Osteoblast (primary cell): Measurements from ENCODE around the gene MCC. TPM values are rescaled to one million over a fixed set of nuclear protein-coding genes. Genes with fewer than 3 reads are reported as not detected.

ENCODE experiments used
- DNase-seq: peaks from one replicate; pipeline ENCODE4 v3.0.0; 2011; ENCODE audit warnings: low spot score, mixed read lengths; ENCODE audit not compliant: insufficient read length; ENCODE audit errors: missing footprints
- H2AFZ ChIP-seq: 2 replicates; pipeline ENCODE4 v1.6.0; 2011; ENCODE audit warnings: mild to moderate bottlenecking, low read length
- H3K27ac ChIP-seq: 2 replicates; pipeline ENCODE4 v1.5.1; 2011; ENCODE audit warnings: mild to moderate bottlenecking, low read depth, low read length, moderate library complexity
- H3K27me3 ChIP-seq: 2 replicates; pipeline ENCODE4 v1.6.0; 2012; ENCODE audit warnings: mild to moderate bottlenecking, control low read depth, inconsistent platforms, low read length, moderate library complexity; ENCODE audit not compliant: insufficient read depth
- H3K36me3 ChIP-seq: 2 replicates; pipeline ENCODE4 v1.5.1; 2011; ENCODE audit warnings: mild to moderate bottlenecking, low read length, control low read depth, moderate library complexity; ENCODE audit not compliant: insufficient read depth
- H3K4me1 ChIP-seq: 2 replicates; pipeline ENCODE4 v1.5.1; 2011; ENCODE audit warnings: mild to moderate bottlenecking, low read length, control low read depth, moderate library complexity; ENCODE audit not compliant: insufficient read depth
- H3K4me2 ChIP-seq: 2 replicates; pipeline ENCODE4 v1.6.0; 2011; ENCODE audit warnings: mild to moderate bottlenecking, low read length; ENCODE audit not compliant: insufficient read depth
- H3K4me3 ChIP-seq: fragments of 200-600 bp; sonication (generic); 3 replicates; pipeline ENCODE4 v1.5.1; 2012; ENCODE audit warnings: mild to moderate bottlenecking, low read length, inconsistent platforms; ENCODE audit not compliant: insufficient read depth
- H3K79me2 ChIP-seq: 2 replicates; pipeline ENCODE4 v1.6.0; 2012; ENCODE audit warnings: mild to moderate bottlenecking, low read length, control low read depth, inconsistent platforms; ENCODE audit not compliant: insufficient read depth
- H3K9me3 ChIP-seq: 2 replicates; pipeline ENCODE4 v1.5.1; 2011; ENCODE audit warnings: low read depth, low read length, control low read depth
- H4K20me1 ChIP-seq: 2 replicates; pipeline ENCODE4 v1.6.0; 2012; ENCODE audit warnings: mild to moderate bottlenecking, low read length, control low read depth; ENCODE audit not compliant: insufficient read depth
- total RNA-seq: library from RNA; depleted of rRNA; stranded (reverse); fragments of >200 nt; gene quantifications from 2 replicates; pipeline ENCODE4 v1.2.3, GENCODE V29; 2012
- TF ChIP-seq, protein P1 (sequence below): IDR thresholded peaks from 2 replicates; pipeline ENCODE4 v1.5.1; 2011; ENCODE audit warnings: mild to moderate bottlenecking, low read depth, low read length, moderate library complexity; ENCODE audit errors: extremely low read depth

The MCC gene
- total RNA-seq, 1 donor = 45.6 TPM

DNA sequence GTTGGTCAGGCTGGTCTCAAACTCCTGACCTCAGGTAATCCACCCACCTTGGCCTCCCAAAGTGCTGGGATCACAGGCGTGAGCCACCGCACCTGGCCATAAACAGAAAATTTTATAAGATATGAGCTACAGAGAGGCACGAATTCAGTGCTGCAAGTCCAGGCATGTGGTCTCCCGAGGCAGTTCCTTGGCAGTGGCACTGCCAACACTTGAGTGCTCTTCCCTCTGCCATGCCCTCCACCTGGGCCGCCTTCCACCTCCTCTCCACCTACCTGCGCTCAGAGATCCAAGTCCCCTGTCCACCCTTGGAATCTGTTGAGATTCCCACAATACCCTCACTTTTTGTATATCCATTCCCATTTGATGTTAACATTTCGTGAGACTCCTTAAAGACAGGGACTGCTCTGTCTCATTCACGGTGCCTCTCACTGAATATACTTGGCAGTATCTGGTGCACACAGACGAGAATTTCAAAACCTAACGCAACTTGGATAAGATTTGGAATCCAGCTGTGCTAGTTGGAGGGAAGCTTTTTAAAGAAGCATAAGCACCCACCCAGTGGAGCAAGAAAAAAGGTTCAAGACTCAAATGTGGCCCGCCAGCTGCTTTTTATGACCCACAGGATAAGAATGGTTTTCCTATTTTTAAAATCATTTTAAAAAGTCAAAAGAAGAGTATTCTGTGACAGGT is 443.3 kb downstream of the MCC start:
- no peaks in the 10 kb centered on the region for H3K79me2 ChIP-seq
- H3K4me3 ChIP-seq = no peak overlapping the region
- H3K4me1 ChIP-seq = peaks cover 3% of the 10 kb centered on the region
- H2AFZ ChIP-seq = no peak overlapping the region
- no peak for DNase-seq
- TF ChIP-seq, protein P1, sequence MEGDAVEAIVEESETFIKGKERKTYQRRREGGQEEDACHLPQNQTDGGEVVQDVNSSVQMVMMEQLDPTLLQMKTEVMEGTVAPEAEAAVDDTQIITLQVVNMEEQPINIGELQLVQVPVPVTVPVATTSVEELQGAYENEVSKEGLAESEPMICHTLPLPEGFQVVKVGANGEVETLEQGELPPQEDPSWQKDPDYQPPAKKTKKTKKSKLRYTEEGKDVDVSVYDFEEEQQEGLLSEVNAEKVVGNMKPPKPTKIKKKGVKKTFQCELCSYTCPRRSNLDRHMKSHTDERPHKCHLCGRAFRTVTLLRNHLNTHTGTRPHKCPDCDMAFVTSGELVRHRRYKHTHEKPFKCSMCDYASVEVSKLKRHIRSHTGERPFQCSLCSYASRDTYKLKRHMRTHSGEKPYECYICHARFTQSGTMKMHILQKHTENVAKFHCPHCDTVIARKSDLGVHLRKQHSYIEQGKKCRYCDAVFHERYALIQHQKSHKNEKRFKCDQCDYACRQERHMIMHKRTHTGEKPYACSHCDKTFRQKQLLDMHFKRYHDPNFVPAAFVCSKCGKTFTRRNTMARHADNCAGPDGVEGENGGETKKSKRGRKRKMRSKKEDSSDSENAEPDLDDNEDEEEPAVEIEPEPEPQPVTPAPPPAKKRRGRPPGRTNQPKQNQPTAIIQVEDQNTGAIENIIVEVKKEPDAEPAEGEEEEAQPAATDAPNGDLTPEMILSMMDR = no peak
- no peak overlapping the region for H3K27ac ChIP-seq
- no peaks in the 10 kb centered on the region for H4K20me1 ChIP-seq
- no peaks in the 10 kb centered on the region for H3K9me3 ChIP-seq
- H3K4me2 ChIP-seq = no peak overlapping the region
- H3K36me3 ChIP-seq = no peaks in the 10 kb centered on the region
- H3K27me3 ChIP-seq = no peaks in the 10 kb centered on the region

- H4K20me1 ChIP-seq = no peaks in the 10 kb centered on the region
- H3K27ac ChIP-seq = no peak overlapping the region
- H3K27me3 ChIP-seq = no peaks in the 10 kb centered on the region
- H3K36me3 ChIP-seq = no peaks in the 10 kb centered on the region
- H3K4me2 ChIP-seq = no peak overlapping the region
- peaks cover 6% of the 10 kb centered on the region for H3K4me1 ChIP-seq
- H2AFZ ChIP-seq = no peak overlapping the region
- H3K4me3 ChIP-seq = no peak overlapping the region
- TF ChIP-seq, protein P1 = peak; percentile 16
- DNase-seq = peak; percentile 38
- no peaks in the 10 kb centered on the region for H3K79me2 ChIP-seq
- H3K9me3 ChIP-seq = no peaks in the 10 kb centered on the region
These were observed 444.7 kb downstream of the MCC start for GRCh38 chr5:113043491-113043931.

GRCh38 chr5:113042491-113043243 is 445.6 kb downstream of the MCC start:
- Histone ChIP-seq H3K79me2 (no peaks in the 10 kb centered on the region), H3K9me3 (no peaks in the 10 kb centered on the region), H3K4me1 (peaks cover 9% of the 10 kb centered on the region), H3K27ac (no peak overlapping the region), H3K36me3 (no peaks in the 10 kb centered on the region), H3K4me2 (no peak overlapping the region), H3K27me3 (no peaks in the 10 kb centered on the region), H3K4me3 (no peak overlapping the region), H2AFZ (no peak overlapping the region), H4K20me1 (no peaks in the 10 kb centered on the region)
- TF ChIP-seq, protein P1 = no peak
- DNase-seq = peak; percentile 8

GRCh38 chr5:113040672-113041260 is 447.5 kb downstream of the MCC start:
- H3K4me2 ChIP-seq = no peak overlapping the region
- H3K9me3 ChIP-seq = no peaks in the 10 kb centered on the region
- H3K27me3 ChIP-seq = no peaks in the 10 kb centered on the region
- TF ChIP-seq, protein P1 = no peak
- H3K27ac ChIP-seq = no peak overlapping the region
- H3K36me3 ChIP-seq = no peaks in the 10 kb centered on the region
- no peak overlapping the region for H3K4me3 ChIP-seq
- H3K4me1 ChIP-seq = peaks cover 6% of the 10 kb centered on the region
- DNase-seq = no peak
- H2AFZ ChIP-seq = no peak overlapping the region
- no peaks in the 10 kb centered on the region for H4K20me1 ChIP-seq
- no peaks in the 10 kb centered on the region for H3K79me2 ChIP-seq
